Endothelial cell of umbilical vein (primary cell): ENCODE measurements around the gene SLFN13. TPM values are rescaled to one million over a fixed set of nuclear protein-coding genes. Genes with fewer than 3 reads are reported as not detected.

Experiments
- Bru-seq: library from RNA; stranded (reverse); fragments of 400-500 nt; gene quantifications from one replicate; lab custom pipeline; 2021; lab: Mats Ljungman, UMichigan
- BruChase-seq, 2 experiments: library from RNA; stranded (reverse); fragments of 400-500 nt; gene quantifications; one replicate each; lab custom pipeline; 2021; lab: Mats Ljungman, UMichigan
- BruUV-seq: library from RNA; stranded (reverse); fragments of 400-500 nt; replicated peaks from 2 replicates; lab custom pipeline; 2021; lab: Mats Ljungman, UMichigan
- CTCF ChIA-PET: fragments of 300-600, 350-600 bp; sonication (Branson Sonifier 250); formaldehyde crosslinking; loops from one replicate; lab custom pipeline; 2021; ENCODE audit warnings: antibody characterized with exemption, inconsistent platforms; lab: Charles Lee
- POLR2A ChIA-PET: fragments of 300-600, 350-600 bp; sonication (Branson Sonifier 250); formaldehyde crosslinking; loops from one replicate; lab custom pipeline; 2021; ENCODE audit warnings: antibody characterized with exemption, inconsistent platforms; lab: Charles Lee
- DNase-seq: peaks from one replicate; pipeline ENCODE4 v3.0.0-alpha.2; 2011; ENCODE audit warnings: low read depth, low spot score
- FAIRE-seq: peaks from 2 replicates; lab custom pipeline; 2011; peaks lifted over from hg19 to GRCh38; lab: Jason Lieb, UNC
- H2AFZ ChIP-seq: 2 replicates; pipeline ENCODE4 v1.6.0; 2012; ENCODE audit warnings: low read depth, low read length, control low read depth, inconsistent platforms
- H3K27ac ChIP-seq: 2 replicates; pipeline ENCODE4 v1.5.1; 2011; ENCODE audit warnings: low read depth, mild to moderate bottlenecking, control low read depth, low read length, moderate library complexity; ENCODE audit not compliant: insufficient read depth
- H3K27me3 ChIP-seq, 2 experiments: 2 replicates each; pipeline versions ENCODE4 v1.6.0 to v1.6.1; 2011; ENCODE audit warnings: low read length in 2 of 2, mixed read lengths in 1 of 2; ENCODE audit not compliant: control insufficient read depth in 2 of 2, insufficient read depth in 2 of 2
- H3K36me3 ChIP-seq, 2 experiments: 2 replicates in 1 of 2; 3 replicates in 1 of 2; pipeline ENCODE4 v1.5.1; 2011; ENCODE audit warnings: low read length in 2 of 2, mild to moderate bottlenecking in 1 of 2, moderate library complexity in 1 of 2; ENCODE audit not compliant: control insufficient read depth in 2 of 2, insufficient read depth in 2 of 2; ENCODE audit errors: extremely low read depth in 1 of 2
- H3K4me1 ChIP-seq: 3 replicates; pipeline ENCODE4 v1.5.1; 2011; ENCODE audit warnings: mild to moderate bottlenecking, low read length; ENCODE audit not compliant: control insufficient read depth, insufficient read depth; ENCODE audit errors: extremely low read depth
- H3K4me2 ChIP-seq: 2 replicates; pipeline ENCODE4 v1.6.1; 2011; ENCODE audit warnings: low read length, control low read depth, mixed read lengths; ENCODE audit not compliant: insufficient read depth
- H3K4me3 ChIP-seq, 3 experiments: fragments of 200-600 bp in 1 of 3; sonication (generic), shearing (Covaris generic) in 1 of 3; replicated peaks in 1 of 3; 2 replicates each; pipeline ENCODE4 v1.5.1; 2011 to 2016; ENCODE audit warnings: control low read depth in 3 of 3, low read length in 3 of 3, mild to moderate bottlenecking in 2 of 3, inconsistent platforms in 1 of 3, low read depth in 1 of 3, moderate library complexity in 1 of 3; ENCODE audit not compliant: insufficient read depth in 1 of 3
- H3K79me2 ChIP-seq: 2 replicates; pipeline ENCODE4 v1.6.0; 2012; ENCODE audit warnings: low read length, inconsistent platforms; ENCODE audit not compliant: control insufficient read depth, insufficient read depth
- H3K9ac ChIP-seq: replicated peaks from 2 replicates; pipeline ENCODE3; 2011; ENCODE audit warnings: low read length, control low read depth; ENCODE audit not compliant: insufficient read depth; ENCODE audit errors: extremely low read depth
- H3K9me1 ChIP-seq: replicated peaks from 3 replicates; pipeline ENCODE4 v1.6.0; 2011; ENCODE audit warnings: mild to moderate bottlenecking, low read length; ENCODE audit not compliant: control insufficient read depth, insufficient read depth; ENCODE audit errors: extremely low read depth
- H3K9me3 ChIP-seq: replicated peaks from 2 replicates; pipeline ENCODE4 v1.5.1; 2012; ENCODE audit warnings: low read length, inconsistent platforms; ENCODE audit not compliant: control insufficient read depth, insufficient read depth
- H4K20me1 ChIP-seq: replicated peaks from 2 replicates; pipeline ENCODE3; 2011; ENCODE audit warnings: mild to moderate bottlenecking, low read length; ENCODE audit not compliant: control insufficient read depth, insufficient read depth; ENCODE audit errors: extremely low read depth
- EZH2 ChIP-seq: IDR thresholded peaks from 2 replicates; pipeline ENCODE4 v1.6.1; 2012; ENCODE audit warnings: borderline replicate concordance, low read depth, mild to moderate bottlenecking, moderate library complexity, low read length, inconsistent platforms; ENCODE audit not compliant: severe bottlenecking
- FOS ChIP-seq: IDR thresholded peaks from 2 replicates; pipeline ENCODE4 v1.6.1; 2011; ENCODE audit warnings: mild to moderate bottlenecking, low read length, moderate library complexity, borderline replicate concordance; ENCODE audit not compliant: insufficient read depth
- GATA2 ChIP-seq: IDR thresholded peaks from 2 replicates; pipeline ENCODE4 v1.7.0; 2011; ENCODE audit warnings: low read depth, mild to moderate bottlenecking, moderate library complexity, mixed read lengths, low read length; ENCODE audit not compliant: insufficient read length, insufficient read depth
- JUN ChIP-seq: IDR thresholded peaks from 2 replicates; pipeline ENCODE4 v1.6.1; 2011; ENCODE audit warnings: borderline replicate concordance, low read depth; ENCODE audit not compliant: insufficient read length, insufficient read depth
- MYC ChIP-seq: IDR thresholded peaks from one replicate; pipeline ENCODE4 v1.6.1; 2011; ENCODE audit warnings: mild to moderate bottlenecking, low read depth, low read length
- POLR2A ChIP-seq: IDR thresholded peaks from 2 replicates; pipeline ENCODE4 v1.6.1; 2012; ENCODE audit warnings: low read depth, mild to moderate bottlenecking, control low read depth, low read length
- POLR2AphosphoS5 ChIP-seq: IDR thresholded peaks from 2 replicates; pipeline ENCODE4 v1.6.1; 2012; ENCODE audit warnings: low read depth, mild to moderate bottlenecking, control low read depth, low read length, moderate library complexity; ENCODE audit not compliant: insufficient read depth
- dilution Hi-C: fragments of 300-500 bp; cut with MboI; formaldehyde crosslinking; loops from one replicate; pipeline ENCODE4 v1.15.0; 2019; ENCODE audit warnings: low sequenced_read_pairs; ENCODE audit not compliant: extremely low pct_ligation_motif_present
- intact Hi-C: fragments of 100-400 bp; cut with micrococcal nuclease; formaldehyde crosslinking; loops from one replicate; pipeline ENCODE4 v1.10.0; 2022
- long read RNA-seq: library from polyadenylated mRNA; stranded (forward); transcript quantifications from one replicate; pipeline ENCODE4 v2.0.0, GENCODE V29; 2021
- polyA minus RNA-seq, 3 experiments: library from RNA; depleted of rRNA, polyadenylated mRNA; stranded (reverse); fragments of >200 nt; gene quantifications; 1 replicate in 1 of 3; 2 replicates in 2 of 3; pipeline ENCODE4 v1.2.3, GENCODE V29; 2011
- polyA plus RNA-seq, 4 experiments: library from polyadenylated mRNA; depleted of rRNA in 3 of 4; stranded (reverse) in 3 of 4; unstranded in 1 of 4; fragments of >200 nt; gene quantifications; 2 replicates each; pipeline versions ENCODE4 v1.2.1 to v1.2.3, GENCODE V29; 2011 to 2012; ENCODE audit warnings: missing spikeins in 1 of 4
- total RNA-seq: library from RNA; stranded (reverse); gene quantifications from 2 replicates; pipeline ENCODE4 v1.2.3, GENCODE V29; 2021
- TF ChIP-seq, protein P1 (sequence below), 2 donors: IDR thresholded peaks; 1 replicate in 1 of 2; 2 replicates in 1 of 2; pipeline ENCODE4 v1.5.1; 2011; ENCODE audit warnings: low read length in 2 of 2, mild to moderate bottlenecking in 2 of 2, moderate library complexity in 2 of 2, control low read depth in 1 of 2, inconsistent platforms in 1 of 2, low read depth in 1 of 2; ENCODE audit not compliant: insufficient read depth in 1 of 2; ENCODE audit errors: extremely low read depth in 1 of 2
- TF ChIP-seq, protein P2 (sequence below): IDR thresholded peaks from 2 replicates; pipeline ENCODE4 v1.6.1; 2011; ENCODE audit not compliant: insufficient read depth, insufficient read length

SLFN13 gene, protein sequence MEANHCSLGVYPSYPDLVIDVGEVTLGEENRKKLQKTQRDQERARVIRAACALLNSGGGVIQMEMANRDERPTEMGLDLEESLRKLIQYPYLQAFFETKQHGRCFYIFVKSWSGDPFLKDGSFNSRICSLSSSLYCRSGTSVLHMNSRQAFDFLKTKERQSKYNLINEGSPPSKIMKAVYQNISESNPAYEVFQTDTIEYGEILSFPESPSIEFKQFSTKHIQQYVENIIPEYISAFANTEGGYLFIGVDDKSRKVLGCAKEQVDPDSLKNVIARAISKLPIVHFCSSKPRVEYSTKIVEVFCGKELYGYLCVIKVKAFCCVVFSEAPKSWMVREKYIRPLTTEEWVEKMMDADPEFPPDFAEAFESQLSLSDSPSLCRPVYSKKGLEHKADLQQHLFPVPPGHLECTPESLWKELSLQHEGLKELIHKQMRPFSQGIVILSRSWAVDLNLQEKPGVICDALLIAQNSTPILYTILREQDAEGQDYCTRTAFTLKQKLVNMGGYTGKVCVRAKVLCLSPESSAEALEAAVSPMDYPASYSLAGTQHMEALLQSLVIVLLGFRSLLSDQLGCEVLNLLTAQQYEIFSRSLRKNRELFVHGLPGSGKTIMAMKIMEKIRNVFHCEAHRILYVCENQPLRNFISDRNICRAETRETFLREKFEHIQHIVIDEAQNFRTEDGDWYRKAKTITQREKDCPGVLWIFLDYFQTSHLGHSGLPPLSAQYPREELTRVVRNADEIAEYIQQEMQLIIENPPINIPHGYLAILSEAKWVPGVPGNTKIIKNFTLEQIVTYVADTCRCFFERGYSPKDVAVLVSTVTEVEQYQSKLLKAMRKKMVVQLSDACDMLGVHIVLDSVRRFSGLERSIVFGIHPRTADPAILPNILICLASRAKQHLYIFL
- 13.7 and 24.7 TPM in 2 replicates for total RNA-seq
- polyA plus RNA-seq, result 1.8 and 2.3 TPM in 2 replicates
- 1.3 and 1.8 TPM in 2 replicates for polyA plus RNA-seq (2011; cell fraction: cytosol; rRNA removed)
- polyA plus RNA-seq (2011; cell fraction: nucleus; rRNA removed), result 4.9 and 8.0 TPM in 2 replicates
- polyA plus RNA-seq (2012), result 0.87 and 8.5 TPM in 2 replicates
- polyA minus RNA-seq, result 10.4 and 13.7 TPM in 2 replicates
- 7.3 TPM for polyA minus RNA-seq (2011; cell fraction: cytosol; rRNA and poly(A)+ RNA removed)
- polyA minus RNA-seq (2011; cell fraction: nucleus; rRNA and poly(A)+ RNA removed), result 2.4 and 4.5 TPM in 2 replicates
- percentile 43 among the genes with signal in this experiment for Bru-seq, nascent RNA
- percentile 45 among the genes with signal in this experiment for BruChase-seq, experiment 1, labeled RNA remaining after a 6-hour chase
- BruChase-seq, experiment 2, labeled RNA remaining after a 2-hour chase, result percentile 47 among the genes with signal in this experiment
- long read RNA-seq, full-length matches to known transcripts, result 2 of 3 reads
- long read RNA-seq, partial matches to known transcripts, result 0 of 3 reads
- long read RNA-seq, other reads (novel, unspliced or antisense), result 1 of 3 reads

DNA sequence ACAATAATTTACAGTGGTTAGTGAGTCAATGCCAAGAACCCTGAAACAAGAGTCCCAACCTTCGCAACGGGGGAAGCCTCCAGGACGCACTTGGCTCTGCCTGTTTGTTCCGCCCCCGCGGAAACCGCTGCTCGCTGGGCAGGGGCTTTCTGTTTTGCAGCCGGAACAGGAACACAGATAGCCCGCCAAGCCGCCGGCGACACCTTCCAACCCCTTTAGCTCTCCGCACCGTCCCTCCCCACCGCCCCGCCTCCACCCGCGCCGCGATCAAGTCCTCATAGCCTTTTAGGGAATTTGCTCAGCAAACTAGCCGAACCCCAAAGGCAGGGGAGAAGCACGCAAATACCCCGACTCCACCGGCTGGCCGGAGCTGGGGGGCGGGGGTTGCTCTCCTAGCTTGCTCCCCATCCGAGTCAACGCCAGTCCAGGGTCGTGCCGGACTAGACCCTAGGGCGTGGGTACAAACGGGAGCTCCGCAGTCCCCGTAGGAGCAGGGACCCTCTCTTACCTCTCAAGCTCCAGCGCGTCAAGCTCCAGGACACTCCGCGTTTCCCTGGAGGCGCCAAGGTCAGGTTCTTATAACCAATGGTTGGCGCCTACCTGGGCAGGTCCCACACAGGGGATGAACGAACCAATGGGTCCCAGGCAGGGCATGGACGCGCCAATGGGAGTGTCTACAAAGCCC, at the start of gene SLFN13:
Gene SLFN13, minus strand, starts transcription at position 553 of the 685 bp plus-strand sequence. CDS start 3,086 bp downstream, outside the sequence.
- peak; percentile 91 for FAIRE-seq
- dilution Hi-C loops, result no loop called here
- Histone ChIP-seq H3K27ac (no peak within 1 kb of the TSS), H4K20me1 (no peaks in the 10 kb centered on the region), H3K9ac (no peak within 1 kb of the TSS), H3K4me1 (peaks cover 6% of the 10 kb centered on the region), H3K9me3 (no peaks in the 10 kb centered on the region), H3K36me3 (no peaks in the 10 kb centered on the region), H2AFZ (peak within 1 kb of the TSS; percentile 95), H3K79me2 (no peaks in the 10 kb centered on the region), H3K27me3 (peaks cover 18 to 37% of the 10 kb centered on the region in 2 experiments), H3K4me3 (peak within 1 kb of the TSS; percentile 39 to 61 (median 53)), H3K4me2 (peak within 1 kb of the TSS; percentile 90), H3K9me1 (no peaks in the 10 kb centered on the region)
- intact Hi-C loops, result loop anchor here (1.0 kb wide), 1 partner anchor 15 kb away; no protein-coding TSS in a partner anchor
- peak; percentile 51 for DNase-seq
- CTCF ChIA-PET, result interaction anchor here (0.7 to 2.1 kb wide), 3 partner anchors 15 to 85 kb away, joined by 3 to 6 read pairs (median 5); no protein-coding TSS in a partner anchor
- BruUV-seq, result no TSS peak
- POLR2A ChIA-PET, result interaction anchor here (1.3 to 2.0 kb wide), 2 partner anchors 75 to 205 kb away, joined by 5 to 7 read pairs; partner anchors contain the start of genes SLFN11 and SLFN5
- TF ChIP-seq, protein P1, sequence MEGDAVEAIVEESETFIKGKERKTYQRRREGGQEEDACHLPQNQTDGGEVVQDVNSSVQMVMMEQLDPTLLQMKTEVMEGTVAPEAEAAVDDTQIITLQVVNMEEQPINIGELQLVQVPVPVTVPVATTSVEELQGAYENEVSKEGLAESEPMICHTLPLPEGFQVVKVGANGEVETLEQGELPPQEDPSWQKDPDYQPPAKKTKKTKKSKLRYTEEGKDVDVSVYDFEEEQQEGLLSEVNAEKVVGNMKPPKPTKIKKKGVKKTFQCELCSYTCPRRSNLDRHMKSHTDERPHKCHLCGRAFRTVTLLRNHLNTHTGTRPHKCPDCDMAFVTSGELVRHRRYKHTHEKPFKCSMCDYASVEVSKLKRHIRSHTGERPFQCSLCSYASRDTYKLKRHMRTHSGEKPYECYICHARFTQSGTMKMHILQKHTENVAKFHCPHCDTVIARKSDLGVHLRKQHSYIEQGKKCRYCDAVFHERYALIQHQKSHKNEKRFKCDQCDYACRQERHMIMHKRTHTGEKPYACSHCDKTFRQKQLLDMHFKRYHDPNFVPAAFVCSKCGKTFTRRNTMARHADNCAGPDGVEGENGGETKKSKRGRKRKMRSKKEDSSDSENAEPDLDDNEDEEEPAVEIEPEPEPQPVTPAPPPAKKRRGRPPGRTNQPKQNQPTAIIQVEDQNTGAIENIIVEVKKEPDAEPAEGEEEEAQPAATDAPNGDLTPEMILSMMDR (IDR thresholded peaks at IDR 0.05; ENCODE audit: extremely low read depth in 1 of 2, insufficient read depth in 1 of 2, low read depth in 1 of 2, low read length in 2 of 2), result no peak
- no peak for TF ChIP-seq MYC
- TF ChIP-seq, protein P2, sequence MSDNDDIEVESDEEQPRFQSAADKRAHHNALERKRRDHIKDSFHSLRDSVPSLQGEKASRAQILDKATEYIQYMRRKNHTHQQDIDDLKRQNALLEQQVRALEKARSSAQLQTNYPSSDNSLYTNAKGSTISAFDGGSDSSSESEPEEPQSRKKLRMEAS, result no peak
- TF ChIP-seq JUN, result no peak
- no peak for TF ChIP-seq EZH2
- no peak for TF ChIP-seq FOS
- no peak for TF ChIP-seq POLR2AphosphoS5
- no peak for TF ChIP-seq POLR2A
- no peak for TF ChIP-seq GATA2
